Left hindlimb (tissue), 1 donor: Measurements from ENCODE around the gene BCAP31.
"Not testable (repeated sequence)": the region's sequence is repeated elsewhere in the genome, so short reads cannot be mapped to it uniquely, and the experiment has no call there.

Source experiments
- DNase-seq: peaks from one replicate; pipeline ENCODE4 v3.0.0-alpha.2; 2018

Gene BCAP31

GRCh38 chrX:153762626-153763173 is 38.5 kb upstream of the BCAP31 start:
- DNase-seq, result no peak

- DNase-seq, result no peak
Measured at GRCh38 chrX:153761863-153762262, 37.7 kb upstream of the BCAP31 start.

- no peak for DNase-seq
Measured at GRCh38 chrX:153755136-153755535, 30.9 kb upstream of the BCAP31 start.

- DNase-seq, result no peak
Measured at GRCh38 chrX:153750127-153750774, 26.1 kb upstream of the BCAP31 start.

- DNase-seq, result not testable (repeated sequence)
Measured at GRCh38 chrX:153749017-153749416, 24.8 kb upstream of the BCAP31 start.

GRCh38 chrX:153746991-153747390 is 22.8 kb upstream of the BCAP31 start:
- DNase-seq, result not testable (repeated sequence)

- DNase-seq, result no peak
Measured at GRCh38 chrX:153746359-153746758, 22.2 kb upstream of the BCAP31 start.

GRCh38 chrX:153745067-153745433 is 20.9 kb upstream of the BCAP31 start:
- DNase-seq, result not testable (repeated sequence)

- no peak for DNase-seq
Measured at GRCh38 chrX:153744210-153745066, 20.3 kb upstream of the BCAP31 start.

GRCh38 chrX:153743468-153744209 is 19.5 kb upstream of the BCAP31 start:
- DNase-seq, result not testable (repeated sequence)

GRCh38 chrX:153742796-153743467 is 18.7 kb upstream of the BCAP31 start:
- not testable (repeated sequence) for DNase-seq

GRCh38 chrX:153742111-153742510 is 17.9 kb upstream of the BCAP31 start:
- DNase-seq, result not testable (repeated sequence)

- DNase-seq, result no peak
Measured at GRCh38 chrX:153741446-153741845, 17.3 kb upstream of the BCAP31 start.

GRCh38 chrX:153740631-153741222 is 16.5 kb upstream of the BCAP31 start:
- no peak for DNase-seq

- no peak for DNase-seq
Measured at GRCh38 chrX:153739754-153740486, 15.7 kb upstream of the BCAP31 start.

- no peak for DNase-seq
Measured at GRCh38 chrX:153738056-153738605, 13.9 kb upstream of the BCAP31 start.

- no peak for DNase-seq
Measured at GRCh38 chrX:153736871-153737441, 12.8 kb upstream of the BCAP31 start.

GRCh38 chrX:153736071-153736820 is 12.1 kb upstream of the BCAP31 start:
- no peak for DNase-seq

- DNase-seq, result no peak
Measured at GRCh38 chrX:153735274-153735673, 11.1 kb upstream of the BCAP31 start.

- no peak for DNase-seq
Measured at GRCh38 chrX:153734871-153735270, 10.7 kb upstream of the BCAP31 start.
